ENCODE results near the gene ATP4B.
"Not testable (repeated sequence)": the region's sequence is repeated elsewhere in the genome, so short reads cannot be mapped to it uniquely, and the experiment has no call there.

Gene ATP4B

DNA sequence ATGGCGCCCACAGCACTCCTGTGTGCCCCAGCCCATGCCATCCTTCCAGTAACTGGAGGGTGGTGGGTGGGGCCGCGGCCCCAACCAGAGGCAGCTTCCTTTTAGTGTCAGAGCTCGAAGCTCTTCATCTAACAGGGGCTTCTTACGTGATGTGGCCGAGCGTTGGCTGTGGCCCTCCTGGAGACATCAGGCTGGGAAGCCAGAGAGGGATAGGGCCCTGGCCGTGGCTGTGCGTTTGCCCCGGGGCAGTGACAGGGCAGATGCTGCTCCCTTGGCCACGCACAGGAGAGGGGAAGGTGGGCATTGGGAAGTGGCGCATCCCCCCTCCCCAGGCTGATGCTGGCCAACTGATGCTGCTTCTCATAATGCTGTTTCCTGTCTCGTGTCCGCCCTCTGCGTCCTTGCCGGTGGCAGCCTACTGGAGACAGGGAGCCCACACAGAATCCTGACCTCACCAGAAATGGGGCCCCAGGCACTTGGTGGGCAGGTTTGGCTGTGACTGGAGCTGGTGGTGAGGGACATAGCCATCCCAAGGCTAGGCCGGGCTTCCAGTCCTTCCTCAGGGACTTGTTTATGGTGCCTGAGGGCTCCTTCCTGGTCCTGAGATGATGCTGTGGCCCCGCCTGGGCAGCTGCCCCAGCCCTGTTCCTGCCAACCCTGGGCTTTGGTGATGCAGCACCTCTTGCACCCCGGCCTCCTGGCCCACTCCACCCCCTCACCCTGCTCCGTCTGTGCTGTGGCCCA lies 34.3 kb downstream of the ATP4B start:
- no peak for DNase-seq

DNA sequence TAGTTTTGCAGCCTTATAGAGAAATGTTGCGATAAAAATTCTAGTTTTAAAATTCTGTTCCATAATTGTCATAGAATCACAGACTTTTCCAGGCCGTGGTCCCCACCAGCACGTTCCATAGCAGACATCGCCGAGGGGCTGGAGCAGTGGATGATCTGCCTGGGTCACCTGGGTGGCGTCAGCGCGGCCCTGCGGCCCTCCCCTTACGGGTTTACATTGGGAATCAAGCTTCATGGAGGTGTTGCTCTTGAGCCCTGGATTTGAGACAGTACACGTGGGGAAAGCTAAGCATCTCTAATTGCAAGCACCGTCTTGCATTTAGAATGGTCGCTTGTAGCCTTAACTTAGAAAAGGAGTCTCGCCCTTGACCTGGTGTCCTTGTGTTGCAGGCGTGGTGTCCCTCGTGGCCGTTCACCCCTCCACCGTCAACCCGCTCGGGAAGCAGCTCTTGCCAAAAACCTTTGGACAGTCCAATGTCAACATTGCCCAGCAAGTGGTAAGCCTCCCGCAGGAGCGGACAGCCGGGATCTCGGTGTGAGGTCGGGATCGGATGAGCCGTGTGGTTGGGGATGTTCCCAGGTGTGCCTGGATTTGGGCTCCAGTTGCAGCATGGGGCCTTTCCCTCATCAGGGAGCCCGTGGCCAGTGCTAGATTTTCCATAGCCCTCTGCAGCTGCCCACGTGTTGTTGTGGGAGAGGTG lies 35.1 kb downstream of the ATP4B start:
- DNase-seq = no peak

DNA sequence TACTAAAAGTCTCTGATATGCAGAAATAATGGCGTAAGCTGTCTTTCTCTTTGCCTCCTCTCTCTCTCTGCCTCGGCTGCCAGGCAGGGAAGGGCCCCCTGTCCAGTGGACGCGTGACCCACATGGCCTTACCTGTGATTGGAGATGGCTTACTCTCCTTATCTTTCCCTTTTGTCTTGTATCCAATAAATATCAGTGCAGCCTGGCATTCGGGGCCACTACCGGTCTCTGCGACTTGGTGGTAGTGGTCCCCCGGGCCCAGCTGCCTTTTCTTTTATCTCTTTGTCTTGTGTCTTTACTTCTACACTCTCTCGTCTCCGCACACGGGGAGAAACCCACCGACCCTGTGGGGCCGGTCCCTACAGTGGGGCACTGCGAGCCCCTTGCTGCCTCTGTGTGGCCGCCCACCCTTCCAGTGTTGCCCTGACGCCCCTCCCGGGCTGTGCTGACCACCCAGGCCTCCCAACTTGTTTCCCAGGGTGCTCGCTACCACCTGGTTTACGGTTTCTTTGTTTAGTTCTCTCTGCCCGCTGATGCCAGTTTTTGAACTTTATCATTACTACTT lies 35.9 kb downstream of the ATP4B start:
- DNase-seq = not testable (repeated sequence)

DNA sequence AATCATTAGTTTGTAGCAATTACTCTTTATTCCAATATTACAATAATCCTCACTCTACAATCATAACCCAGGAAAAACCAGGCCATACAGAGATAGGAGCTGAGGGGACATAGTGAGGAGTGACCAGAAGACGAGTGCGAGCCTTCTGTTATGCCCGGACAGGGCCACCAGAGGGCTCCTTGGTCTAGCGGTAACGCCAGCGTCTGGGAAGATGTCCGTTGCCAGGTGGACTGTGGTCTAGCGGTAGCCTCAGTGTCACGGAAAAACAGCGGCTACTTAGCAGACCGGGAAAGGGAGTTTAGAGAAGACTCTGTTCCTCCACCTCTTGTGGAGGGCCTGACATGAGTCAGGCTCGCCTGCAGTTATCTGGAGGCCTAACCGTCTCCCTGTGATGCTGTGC lies 36.5 kb downstream of the ATP4B start:
- DNase-seq = not testable (repeated sequence)

DNA sequence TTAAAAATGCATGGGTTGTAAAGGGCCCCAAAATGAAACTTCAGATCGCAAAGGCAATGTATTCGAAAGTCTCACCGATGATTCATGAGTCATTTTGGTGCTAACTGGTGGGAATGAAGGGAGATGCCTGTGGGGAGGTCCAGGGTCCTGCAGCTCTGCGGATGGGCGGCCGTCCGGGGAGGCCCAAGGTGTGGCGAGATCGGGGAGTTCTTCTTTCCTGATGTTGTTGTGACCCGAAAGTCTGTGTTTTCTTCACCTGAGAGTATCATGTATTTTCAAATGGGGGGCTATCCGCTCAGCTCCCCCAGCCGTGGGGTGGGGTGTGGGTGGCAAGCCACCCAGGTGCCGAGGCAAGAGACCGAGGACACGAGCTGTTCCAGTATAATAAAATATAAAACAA lies 37.0 kb downstream of the ATP4B start:
- DNase-seq = no peak

DNA sequence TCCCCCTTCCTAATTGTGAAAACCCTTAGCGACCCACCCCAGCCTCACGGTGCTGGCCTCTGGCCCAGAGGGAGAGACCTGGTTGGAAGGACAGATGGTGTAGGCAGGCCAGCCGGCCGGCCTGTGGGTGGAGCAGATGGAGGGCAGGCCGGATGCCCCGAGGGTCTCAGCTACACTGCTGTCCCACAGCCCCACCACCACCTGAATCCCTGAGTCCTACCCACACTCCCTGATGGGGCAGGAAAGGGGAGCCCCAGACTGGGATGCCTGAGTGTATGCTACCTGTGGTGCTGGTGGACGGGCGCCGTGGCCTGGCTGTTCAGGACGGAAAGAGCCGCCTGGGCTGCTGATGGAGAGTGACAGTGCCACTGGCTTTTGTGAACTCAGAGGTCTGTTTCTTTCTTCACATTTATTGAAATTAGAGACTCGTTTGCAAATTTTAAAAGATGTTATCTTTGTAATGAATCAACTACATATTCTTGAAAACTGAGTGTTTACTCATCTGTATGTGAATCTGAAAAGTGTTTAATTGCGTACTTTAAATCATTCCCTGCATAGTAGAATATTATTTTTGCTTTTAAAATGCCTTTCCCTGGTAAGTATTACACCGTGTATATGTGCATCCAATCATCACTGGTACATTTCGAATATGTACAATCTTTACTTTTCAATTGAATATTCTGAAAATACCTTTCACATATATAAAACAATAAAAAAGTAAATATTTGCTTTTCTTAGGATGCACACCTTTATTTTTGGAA lies 37.8 kb downstream of the ATP4B start:
- no peak for DNase-seq

DNA sequence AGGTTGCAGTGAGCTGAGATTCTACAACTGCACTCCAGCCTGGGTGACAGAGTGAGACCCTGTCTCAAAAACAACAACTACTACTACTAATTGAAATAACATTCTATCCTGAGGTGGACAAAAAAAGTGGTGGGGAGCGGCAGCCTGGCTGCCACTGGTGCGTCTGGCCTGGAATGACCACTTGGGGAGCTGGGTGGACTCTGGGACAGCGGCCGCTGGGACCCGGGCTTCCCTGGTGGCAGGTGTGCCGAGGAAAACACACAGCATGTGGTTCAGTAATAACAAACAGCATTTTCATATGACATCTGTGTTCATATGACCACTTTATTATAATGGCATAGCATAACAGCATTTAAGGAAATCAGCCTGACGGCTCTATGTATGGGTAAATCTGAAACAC lies 39.5 kb downstream of the ATP4B start:
- no peak for DNase-seq

DNA sequence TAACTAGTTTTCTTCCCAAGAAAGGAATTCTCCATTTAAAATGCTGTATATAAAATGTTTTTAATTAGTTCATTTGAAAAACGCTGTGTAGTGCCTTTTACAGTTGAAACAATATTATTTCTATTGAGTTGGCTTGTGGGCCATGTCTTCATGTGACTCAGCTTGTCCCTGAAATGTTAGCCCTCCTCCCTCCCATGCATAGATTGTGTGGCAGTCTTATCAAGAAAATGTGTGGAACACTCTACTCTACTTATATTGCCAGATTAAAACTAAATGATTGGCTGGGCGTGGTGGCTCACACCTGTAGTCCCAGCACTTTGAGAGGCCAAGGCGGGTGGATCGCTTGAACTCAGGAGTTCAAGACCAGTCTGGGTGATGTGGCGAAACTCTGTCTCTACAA lies 40.0 kb downstream of the ATP4B start:
- no peak for DNase-seq

DNA sequence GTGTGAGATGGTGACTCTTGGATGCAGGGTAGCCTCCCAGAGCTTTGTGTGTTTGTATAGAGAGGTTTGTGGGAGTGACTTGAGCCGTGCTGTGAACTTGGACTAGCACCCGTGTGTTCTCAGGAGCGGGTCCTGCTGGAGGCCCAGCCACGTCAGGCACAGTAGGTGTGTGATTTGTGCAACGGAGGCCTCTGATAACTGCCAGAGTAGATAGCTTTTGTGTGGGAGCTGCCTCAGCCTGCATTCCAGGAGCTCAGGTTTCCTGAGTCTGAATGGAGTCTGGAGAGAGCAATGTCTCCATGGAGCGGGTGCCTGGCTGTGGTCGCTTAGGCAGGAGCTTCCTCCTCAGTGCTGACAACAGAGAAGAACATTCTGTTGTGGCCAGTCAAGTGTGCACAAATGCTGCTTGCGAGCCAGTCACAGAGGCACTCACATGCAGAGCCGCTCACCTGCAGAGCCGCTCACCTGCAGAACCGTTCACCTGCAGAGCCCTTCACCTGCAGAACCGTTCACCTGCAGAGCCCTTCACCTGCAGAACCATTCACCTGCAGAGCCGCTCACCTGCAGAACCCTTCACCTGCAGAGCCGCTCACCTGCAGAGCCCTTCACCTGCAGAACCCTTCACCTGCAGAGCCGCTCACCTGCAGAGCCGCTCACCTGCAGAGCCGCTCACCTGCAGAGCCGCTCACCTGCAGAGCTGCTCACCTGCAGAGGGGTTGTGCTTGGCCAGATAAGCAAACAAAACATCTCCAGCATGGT lies 40.8 kb downstream of the ATP4B start:
- no peak for DNase-seq

DNA sequence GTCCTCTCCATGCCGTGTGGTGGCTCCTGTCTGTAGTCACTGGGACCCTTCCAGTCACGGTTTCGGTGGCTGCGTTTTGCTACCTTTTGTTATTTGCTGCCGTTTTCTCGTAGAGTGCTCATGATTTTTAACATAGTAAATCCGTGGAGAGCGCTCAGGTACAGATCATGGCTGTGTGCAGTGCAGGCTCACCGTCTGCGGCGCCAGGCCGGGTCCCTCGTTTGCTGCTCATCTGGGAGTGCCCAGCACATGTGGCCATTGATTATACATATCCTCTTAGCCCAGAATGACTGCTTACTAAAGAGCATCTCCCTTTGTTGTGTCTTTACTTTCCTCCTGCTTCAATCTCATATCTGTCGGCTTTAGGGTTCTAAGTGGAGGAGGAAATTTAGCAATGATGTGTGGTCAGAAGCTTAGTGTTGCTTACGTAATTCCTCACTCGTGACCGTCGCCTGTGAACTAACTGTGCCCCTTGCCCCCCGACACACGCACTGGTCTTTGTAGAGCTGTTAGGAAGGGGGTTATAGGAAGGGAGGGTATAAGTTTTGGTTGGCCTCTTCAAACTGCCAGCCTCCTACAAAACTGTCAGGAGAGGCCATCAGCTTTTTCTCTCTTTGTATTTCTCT lies 41.6 kb downstream of the ATP4B start:
- no peak for DNase-seq

DNA sequence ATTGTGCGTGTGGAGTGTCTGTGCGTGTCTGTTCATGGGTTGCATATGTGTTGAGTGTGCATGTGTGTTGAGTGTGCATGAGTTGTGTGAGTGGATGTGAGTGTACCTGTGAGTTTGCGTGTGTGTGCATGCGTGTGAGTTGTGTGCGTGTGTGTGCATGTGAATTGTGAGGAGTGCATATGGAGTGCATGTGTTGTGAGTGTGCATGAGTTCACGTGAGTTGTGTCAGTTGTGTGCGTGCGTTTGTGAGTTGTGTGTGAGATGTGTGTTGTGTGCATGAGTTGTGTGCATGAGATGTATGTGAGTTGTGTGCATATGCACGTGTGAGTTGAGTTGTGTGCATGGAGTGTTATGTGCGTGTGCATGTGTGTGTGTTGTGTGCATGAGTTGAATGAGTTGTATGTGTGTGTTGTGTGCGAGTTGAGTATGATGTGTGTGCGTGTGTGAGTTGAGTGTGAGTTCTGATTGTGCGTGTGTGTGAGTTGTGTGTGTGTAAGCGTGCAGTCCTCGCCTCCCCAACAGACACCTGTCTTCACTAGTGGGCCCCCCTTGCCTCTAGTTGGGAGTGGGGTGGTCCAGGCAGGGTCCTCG lies 44.1 kb downstream of the ATP4B start:
- DNase-seq = no peak

DNA sequence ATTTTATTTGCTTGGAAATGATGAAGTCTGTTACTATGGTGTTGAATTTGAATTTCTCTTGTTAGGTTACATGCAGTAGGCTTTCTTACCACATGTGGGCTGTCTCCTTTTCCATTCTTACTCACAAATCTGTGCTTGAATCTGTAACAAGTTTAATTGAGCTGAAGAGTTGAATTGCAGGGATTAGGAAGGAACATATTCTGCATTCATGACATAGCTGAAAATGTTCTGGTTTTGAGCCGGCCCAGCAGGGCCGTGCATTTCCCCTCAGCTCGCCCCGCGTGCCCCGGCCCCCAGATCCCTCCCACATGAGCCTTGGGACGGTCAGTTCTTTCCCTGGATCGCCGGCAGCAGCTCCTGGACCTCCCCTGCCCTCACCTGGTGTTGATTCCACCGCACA lies 45.4 kb downstream of the ATP4B start:
- no peak for DNase-seq

DNA sequence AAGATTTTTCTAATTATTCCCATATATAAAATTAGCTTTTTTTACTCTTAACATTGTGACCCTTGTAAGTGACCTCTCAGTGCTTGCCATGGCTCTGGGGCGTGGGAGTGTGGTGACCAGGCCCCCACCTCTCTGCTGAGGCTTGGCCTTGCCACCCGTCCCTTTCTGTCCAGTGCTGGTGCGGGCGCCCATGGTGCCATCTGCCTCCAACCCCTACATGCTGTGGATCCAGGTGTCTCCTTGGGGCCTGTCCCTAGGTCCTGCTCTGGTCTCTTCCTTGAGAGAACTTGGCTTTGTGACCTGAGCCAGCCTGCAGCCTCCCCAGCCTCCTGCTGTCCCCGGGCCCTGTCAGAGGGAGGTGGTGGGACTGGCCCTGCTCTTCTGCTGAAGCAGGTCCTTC lies 46.0 kb downstream of the ATP4B start:
- no peak for DNase-seq

DNA sequence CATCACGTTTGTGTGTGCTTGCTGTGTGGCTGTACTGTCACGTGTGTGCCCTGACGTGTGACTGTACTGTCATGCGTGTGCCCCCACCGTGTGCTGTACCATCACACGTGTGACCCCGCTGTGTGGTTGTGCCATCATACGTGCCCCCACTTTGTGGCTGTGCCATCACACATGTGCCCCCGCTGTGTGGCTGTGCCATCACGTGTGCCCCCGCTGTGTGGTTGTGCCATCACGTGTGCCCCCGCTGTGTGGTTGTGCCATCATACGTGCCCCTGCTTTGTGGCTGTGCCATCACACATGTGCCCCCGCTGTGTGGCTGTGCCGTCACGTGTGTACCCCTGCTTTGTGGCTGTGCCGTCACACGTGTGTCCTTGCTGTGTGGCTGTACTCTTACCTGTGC lies 47.7 kb downstream of the ATP4B start:
- no peak for DNase-seq

DNA sequence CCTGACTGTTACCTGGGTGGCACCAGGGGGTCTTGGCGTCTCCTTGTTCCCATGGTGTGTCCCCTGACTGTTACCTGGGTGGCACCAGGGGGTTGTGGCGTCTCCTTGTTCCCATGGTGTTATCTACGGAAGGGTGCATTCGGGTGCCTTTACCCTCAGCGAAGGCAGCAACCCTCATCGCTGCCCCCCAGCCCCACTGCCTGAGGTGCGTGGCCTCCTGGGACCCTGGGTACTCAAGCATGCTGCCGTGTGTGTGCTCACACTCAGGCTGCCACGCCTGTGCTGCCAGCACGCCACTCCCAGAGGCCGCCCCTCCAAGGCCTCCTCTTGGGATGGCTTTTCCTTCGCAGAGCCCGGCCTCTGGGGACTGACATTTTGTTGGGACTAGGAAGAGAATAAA lies 48.4 kb downstream of the ATP4B start:
- no peak for DNase-seq

DNA sequence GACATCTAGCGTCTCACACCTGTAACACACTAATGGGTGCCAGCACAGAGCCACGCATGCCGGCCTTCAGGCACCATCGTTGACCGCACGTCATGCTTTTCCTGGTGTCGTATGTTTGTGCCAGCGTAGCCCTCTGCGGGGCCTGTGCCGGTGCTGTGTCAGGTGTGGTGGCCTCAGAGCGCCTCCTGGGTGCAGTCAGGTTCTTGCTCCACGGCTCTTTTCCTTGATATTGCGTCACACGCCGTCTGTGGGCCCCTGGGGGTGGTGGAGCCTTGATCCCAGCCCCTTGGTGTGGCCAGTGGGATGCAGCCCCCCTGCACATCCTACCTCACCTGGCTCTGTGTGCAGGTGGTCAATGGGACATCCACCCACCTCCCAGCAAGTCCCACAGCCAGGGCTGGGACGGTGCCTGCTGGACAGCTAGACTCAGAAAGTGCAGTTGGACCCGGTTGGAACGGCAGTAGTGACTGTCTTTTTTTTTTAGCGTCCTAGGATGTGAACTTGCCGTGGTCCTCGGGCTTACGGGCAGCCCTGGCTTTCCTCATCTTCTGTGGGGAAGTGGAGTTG lies 48.9 kb downstream of the ATP4B start:
- no peak for DNase-seq

DNA sequence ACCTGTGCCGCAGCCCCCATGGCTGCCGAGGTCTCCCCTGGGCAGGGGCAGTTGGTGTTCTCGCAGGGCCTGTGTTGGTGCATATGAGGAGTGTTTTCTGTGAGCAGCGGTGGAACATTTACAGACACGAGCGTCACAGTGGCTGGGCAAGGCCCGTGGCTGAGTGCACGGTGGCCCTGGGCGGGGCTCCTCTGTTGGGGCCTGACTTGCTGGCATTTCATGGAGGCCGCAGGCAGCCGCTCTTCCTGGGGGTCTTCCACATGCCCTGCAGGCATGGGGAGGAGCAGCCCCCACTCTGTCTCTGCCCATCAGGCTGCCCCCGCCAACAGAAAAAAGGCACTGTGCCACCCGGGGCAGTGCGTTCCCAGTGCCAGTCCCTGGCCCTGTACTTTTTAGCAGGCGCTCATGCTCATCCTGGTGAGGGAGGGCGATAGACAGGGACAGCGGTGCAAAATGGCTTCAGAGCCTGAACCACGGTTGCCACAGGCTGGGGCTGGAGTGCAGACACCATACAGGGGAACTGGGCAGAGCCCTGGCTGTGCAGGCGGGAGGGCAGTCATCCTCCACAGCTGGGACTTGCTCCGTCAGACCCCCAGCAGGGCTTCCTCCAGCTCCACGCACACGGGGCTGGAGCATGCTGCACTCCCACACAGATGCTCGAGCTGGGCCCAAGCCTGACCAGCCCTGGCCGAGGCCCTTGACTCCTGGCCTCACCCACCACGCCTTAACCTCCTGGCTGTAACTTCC lies 49.9 kb downstream of the ATP4B start:
- DNase-seq = no peak

DNA sequence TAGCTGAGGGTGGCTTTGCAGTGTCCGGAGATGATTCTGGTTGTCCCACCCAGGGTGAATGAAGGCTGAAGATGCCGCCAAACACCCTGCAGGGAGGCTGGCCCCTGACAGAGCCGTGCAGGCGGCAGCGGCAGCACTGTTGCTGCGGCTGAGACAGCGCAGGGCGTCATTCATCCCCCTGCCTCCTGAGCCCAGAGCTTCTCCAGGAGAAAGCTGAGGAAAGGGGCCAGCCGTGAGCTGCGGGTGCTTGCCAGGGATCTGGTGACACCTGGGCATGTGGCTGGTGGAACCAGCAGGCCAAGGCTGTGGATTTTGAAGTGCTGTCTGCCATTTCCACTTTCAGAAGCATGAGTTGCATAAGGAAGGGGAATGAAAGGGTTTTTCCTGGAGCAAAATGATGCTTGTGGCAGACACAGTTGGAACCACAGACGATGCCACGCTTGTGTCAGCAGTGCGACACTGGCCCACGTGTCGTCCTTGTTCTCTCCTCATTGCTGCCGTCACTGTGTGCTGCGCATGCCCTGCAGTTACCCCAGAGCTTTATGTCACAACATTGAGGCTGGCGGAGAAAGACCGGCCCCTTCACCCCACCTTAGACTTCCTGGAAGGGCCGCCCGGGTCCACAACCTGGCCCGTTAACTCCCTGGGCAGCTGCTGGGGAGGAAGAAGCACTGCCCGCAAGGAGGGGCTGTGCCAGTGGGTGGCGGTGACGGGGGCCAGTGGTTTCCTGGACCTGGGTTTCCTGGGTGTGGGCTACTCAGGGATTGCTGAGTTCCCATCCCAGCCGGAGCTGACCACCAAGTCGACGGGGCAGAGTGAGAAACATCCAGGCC lies 50.7 kb downstream of the ATP4B start:
- DNase-seq = no peak

DNA sequence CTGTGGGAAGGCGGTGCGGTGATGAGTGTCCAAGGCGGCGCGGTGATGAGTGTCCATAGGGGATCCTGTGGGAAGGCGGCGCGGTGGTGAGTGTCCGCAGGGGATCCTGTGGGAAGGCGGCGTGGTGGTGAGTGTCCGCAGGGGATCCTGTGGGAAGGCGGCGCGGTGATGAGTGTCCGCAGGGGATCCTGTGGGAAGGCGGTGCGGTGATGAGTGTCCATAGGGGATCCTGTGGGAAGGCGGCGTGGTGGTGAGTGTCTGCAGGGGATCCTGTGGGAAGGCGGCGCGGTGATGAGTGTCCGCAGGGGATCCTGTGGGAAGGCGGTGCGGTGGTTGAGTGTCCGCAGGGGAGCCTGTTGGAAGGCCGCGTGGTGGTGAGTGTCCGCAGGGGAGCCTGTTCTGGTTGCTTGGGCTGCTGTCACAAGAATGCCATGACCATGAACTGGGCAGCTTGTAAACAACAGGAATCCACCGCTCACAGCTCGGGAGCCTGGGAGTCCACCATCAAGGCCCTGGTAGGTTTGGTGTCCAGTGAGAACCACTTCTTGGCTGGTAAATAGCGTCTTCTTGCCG lies 52.0 kb downstream of the ATP4B start:
- DNase-seq = no peak

DNA sequence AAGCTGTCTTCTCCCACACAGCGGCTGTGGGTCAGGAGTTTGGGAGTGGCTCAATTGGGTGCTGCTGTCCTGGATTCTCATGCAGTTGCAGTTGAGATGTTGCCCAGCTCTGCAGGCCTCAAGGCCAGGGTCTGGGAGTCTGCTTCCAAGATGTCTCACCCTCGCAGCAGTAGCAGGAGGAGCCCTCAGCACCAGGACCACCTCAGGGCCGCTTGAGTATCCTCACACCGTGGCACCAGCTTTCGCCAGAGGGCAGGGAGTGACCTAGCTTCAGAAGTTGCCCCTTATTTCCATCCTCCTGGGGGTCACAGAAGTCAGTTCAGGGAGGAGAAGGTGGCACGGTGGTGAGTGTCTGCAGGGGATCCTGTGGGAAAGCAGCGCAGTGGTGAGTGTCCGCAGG lies 52.5 kb downstream of the ATP4B start:
- DNase-seq = no peak
